ENCODE measurements around the gene TOM1L2.
A peak's percentile ranks its signal among the peaks of the same experiment; 100 is the strongest.

TOM1L2 gene

DNA sequence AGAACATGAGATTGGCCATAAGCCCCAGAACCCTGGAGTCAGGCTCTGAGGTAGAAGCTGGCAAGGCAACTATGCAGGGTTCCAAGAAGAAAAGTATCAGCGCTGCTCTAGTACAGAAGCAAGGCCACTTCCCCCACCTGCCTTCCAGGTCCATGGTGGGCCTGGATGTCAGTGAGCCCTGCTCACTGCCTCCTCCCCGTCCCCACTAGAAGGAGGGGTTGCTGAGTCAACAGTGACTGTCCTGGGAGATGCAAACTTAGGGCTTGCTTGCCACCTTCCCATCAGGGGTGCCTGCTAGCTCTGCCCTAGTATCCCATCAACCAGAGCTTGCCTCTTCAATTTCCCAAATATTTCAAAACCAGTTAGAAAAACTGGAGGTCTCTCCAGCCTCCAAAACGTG, 105.8 kb downstream of the TOM1L2 start:
- Histone ChIP-seq H3F3A (ENCODE audit: control insufficient read depth, insufficient read depth) (no peaks in the 10 kb centered on the region), H3K4me1 (ENCODE audit: control insufficient read depth, low read length) (peaks cover 7% of the 10 kb centered on the region), H3K79me2 (ENCODE audit: control insufficient read depth, low read length) (no peaks in the 10 kb centered on the region), H3K27me3 (ENCODE audit: control insufficient read depth, low read length) (no peaks in the 10 kb centered on the region), H3K4me2 (ENCODE audit: low read length) (no peak overlapping the region), H3K4me3 (ENCODE audit: low read length) (no peak overlapping the region), H3K27ac (ENCODE audit: low read depth, low read length) (no peak overlapping the region), H3K36me3 (ENCODE audit: control insufficient read depth, low read length) (no peaks in the 10 kb centered on the region), H3K9me3 (ENCODE audit: control insufficient read depth, insufficient read depth, low read length) (no peaks in the 10 kb centered on the region), H4K20me1 (ENCODE audit: control insufficient read depth, insufficient read depth, low read depth, low read length) (no peaks in the 10 kb centered on the region), H3K9me2 (replicated peaks; ENCODE audit: control insufficient read depth, low read length) (no peaks in the 10 kb centered on the region)
- no peak for TF ChIP-seq EZH2phosphoT487 (IDR thresholded peaks at IDR 0.05; ENCODE audit: borderline replicate concordance, low read length)

DNA sequence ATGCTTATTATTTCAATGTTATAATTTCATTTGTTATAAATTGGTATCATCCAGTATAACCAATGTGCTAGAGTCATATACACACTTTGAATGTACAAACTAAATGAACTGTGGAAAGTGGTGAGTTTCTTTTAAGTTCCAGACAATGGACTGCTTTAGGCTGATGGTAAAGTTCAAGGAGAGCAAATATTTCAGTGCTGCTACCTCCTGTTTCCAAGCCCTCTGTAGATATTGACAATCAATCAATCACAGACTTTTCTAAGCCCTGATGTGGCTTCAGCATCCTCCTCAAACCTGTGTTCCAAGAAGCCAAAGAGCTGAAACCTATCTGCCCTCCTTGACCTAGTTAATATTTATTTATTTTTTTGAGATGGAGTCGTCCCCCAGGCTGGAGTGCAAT, 107.2 kb downstream of the TOM1L2 start:
- Histone ChIP-seq H3K4me3 (ENCODE audit: low read length) (no peak overlapping the region), H3K36me3 (ENCODE audit: control insufficient read depth, low read length) (no peaks in the 10 kb centered on the region), H3K4me2 (ENCODE audit: low read length) (no peak overlapping the region), H3K27ac (ENCODE audit: low read depth, low read length) (no peak overlapping the region), H4K20me1 (ENCODE audit: control insufficient read depth, insufficient read depth, low read depth, low read length) (no peaks in the 10 kb centered on the region), H3K4me1 (ENCODE audit: control insufficient read depth, low read length) (peaks cover 7% of the 10 kb centered on the region), H3K9me3 (ENCODE audit: control insufficient read depth, insufficient read depth, low read length) (no peaks in the 10 kb centered on the region), H3K27me3 (ENCODE audit: control insufficient read depth, low read length) (no peaks in the 10 kb centered on the region), H3K9me2 (replicated peaks; ENCODE audit: control insufficient read depth, low read length) (no peaks in the 10 kb centered on the region), H3F3A (ENCODE audit: control insufficient read depth, insufficient read depth) (no peaks in the 10 kb centered on the region), H3K79me2 (ENCODE audit: control insufficient read depth, low read length) (no peaks in the 10 kb centered on the region)
- no peak for TF ChIP-seq EZH2phosphoT487 (IDR thresholded peaks at IDR 0.05; ENCODE audit: borderline replicate concordance, low read length)
- TF ChIP-seq, protein P1, sequence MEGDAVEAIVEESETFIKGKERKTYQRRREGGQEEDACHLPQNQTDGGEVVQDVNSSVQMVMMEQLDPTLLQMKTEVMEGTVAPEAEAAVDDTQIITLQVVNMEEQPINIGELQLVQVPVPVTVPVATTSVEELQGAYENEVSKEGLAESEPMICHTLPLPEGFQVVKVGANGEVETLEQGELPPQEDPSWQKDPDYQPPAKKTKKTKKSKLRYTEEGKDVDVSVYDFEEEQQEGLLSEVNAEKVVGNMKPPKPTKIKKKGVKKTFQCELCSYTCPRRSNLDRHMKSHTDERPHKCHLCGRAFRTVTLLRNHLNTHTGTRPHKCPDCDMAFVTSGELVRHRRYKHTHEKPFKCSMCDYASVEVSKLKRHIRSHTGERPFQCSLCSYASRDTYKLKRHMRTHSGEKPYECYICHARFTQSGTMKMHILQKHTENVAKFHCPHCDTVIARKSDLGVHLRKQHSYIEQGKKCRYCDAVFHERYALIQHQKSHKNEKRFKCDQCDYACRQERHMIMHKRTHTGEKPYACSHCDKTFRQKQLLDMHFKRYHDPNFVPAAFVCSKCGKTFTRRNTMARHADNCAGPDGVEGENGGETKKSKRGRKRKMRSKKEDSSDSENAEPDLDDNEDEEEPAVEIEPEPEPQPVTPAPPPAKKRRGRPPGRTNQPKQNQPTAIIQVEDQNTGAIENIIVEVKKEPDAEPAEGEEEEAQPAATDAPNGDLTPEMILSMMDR (IDR thresholded peaks at IDR 0.05; ENCODE audit: low read depth, low read length, poor library complexity, severe bottlenecking) = no peak

DNA sequence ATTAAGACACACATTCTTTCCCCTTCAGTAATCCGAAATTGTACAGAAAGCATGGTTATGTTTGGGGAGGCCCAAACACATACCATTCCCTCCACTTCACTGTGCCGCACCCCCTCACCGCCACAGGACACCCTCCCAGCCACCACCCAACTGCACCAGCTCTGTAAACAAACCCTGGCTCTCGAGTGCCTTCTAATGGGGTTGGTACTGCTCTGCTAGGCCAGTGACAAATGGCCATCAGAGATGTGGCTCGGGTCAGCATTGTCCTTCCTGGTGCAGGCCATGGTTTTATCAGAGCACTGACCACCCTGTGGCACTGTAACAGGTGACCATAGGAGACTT, 111.5 kb downstream of the TOM1L2 start:
- no peak overlapping the region for H3K27ac ChIP-seq (ENCODE audit: low read depth, low read length)
- no peak overlapping the region for H3K4me2 ChIP-seq (ENCODE audit: low read length)
- no peaks in the 10 kb centered on the region for H3K36me3 ChIP-seq (ENCODE audit: control insufficient read depth, low read length)

DNA sequence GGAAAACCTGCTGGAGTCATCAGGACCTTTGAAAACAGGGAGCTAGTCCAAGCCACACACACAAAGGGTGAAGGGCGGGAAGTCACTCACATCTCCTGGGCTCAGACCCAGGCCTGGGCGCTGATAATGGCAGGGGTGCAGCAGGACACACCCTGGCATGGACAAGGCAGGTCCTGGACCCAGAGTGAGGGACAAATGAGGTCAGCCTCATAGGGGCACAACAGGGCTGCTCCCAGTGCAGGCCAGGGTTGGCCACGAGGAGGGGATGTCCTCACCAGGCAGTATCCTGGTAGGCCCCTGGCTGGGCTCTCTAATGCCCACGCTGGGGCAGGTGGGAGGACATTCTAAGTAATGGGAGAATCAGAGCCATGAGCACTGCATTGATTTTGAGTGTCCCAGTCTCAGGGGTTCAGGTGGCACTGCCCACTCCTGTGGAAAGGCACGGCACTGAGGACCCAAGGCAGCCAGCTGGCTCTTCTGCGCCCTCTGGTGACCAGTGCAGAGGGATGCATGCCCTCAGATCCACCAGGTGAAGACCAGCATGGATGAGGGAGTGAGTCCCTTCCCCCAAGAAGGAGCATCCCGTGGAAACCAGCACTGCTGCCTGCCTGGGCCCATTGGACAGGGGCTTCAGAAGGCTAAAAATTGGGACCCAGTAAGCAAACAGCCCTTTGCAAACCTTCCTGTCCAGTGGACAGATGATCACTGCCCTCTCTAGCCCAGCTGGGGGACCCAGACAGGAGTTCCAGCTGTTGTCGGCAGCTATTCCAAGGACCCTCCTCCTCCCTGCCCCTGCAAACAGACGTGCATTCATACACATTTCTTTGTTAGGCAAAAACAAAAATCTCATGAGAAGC, 112.1 kb downstream of the TOM1L2 start:
- no peaks in the 10 kb centered on the region for H3K79me2 ChIP-seq (ENCODE audit: control insufficient read depth, low read length)
- H4K20me1 ChIP-seq (ENCODE audit: control insufficient read depth, insufficient read depth, low read depth, low read length) = no peaks in the 10 kb centered on the region
- H3K9me2 ChIP-seq (replicated peaks; ENCODE audit: control insufficient read depth, low read length) = no peaks in the 10 kb centered on the region
- no peak overlapping the region for H3K4me2 ChIP-seq (ENCODE audit: low read length)
- H3K27me3 ChIP-seq (ENCODE audit: control insufficient read depth, low read length) = no peaks in the 10 kb centered on the region
- H3K36me3 ChIP-seq (ENCODE audit: control insufficient read depth, low read length) = no peaks in the 10 kb centered on the region
- no peaks in the 10 kb centered on the region for H3K9me3 ChIP-seq (ENCODE audit: control insufficient read depth, insufficient read depth, low read length)
- TF ChIP-seq, protein P1 (IDR thresholded peaks at IDR 0.05; ENCODE audit: low read depth, low read length, poor library complexity, severe bottlenecking) = peak; percentile 98
- TF ChIP-seq EZH2phosphoT487 (IDR thresholded peaks at IDR 0.05; ENCODE audit: borderline replicate concordance, low read length) = no peak
- no peaks in the 10 kb centered on the region for H3K4me1 ChIP-seq (ENCODE audit: control insufficient read depth, low read length)
- no peak overlapping the region for H3K27ac ChIP-seq (ENCODE audit: low read depth, low read length)
- H3F3A ChIP-seq (ENCODE audit: control insufficient read depth, insufficient read depth) = no peaks in the 10 kb centered on the region
- no peak overlapping the region for H3K4me3 ChIP-seq (ENCODE audit: low read length)

More for the DNA sequence above, 111.5 kb downstream of the TOM1L2 start:
- H3K4me3 ChIP-seq (ENCODE audit: low read length) = no peak overlapping the region
- no peaks in the 10 kb centered on the region for H3F3A ChIP-seq (ENCODE audit: control insufficient read depth, insufficient read depth)
- no peaks in the 10 kb centered on the region for H4K20me1 ChIP-seq (ENCODE audit: control insufficient read depth, insufficient read depth, low read depth, low read length)
- no peaks in the 10 kb centered on the region for H3K79me2 ChIP-seq (ENCODE audit: control insufficient read depth, low read length)
- no peaks in the 10 kb centered on the region for H3K4me1 ChIP-seq (ENCODE audit: control insufficient read depth, low read length)
- H3K9me2 ChIP-seq (replicated peaks; ENCODE audit: control insufficient read depth, low read length) = no peaks in the 10 kb centered on the region
- TF ChIP-seq, protein P1 (IDR thresholded peaks at IDR 0.05; ENCODE audit: low read depth, low read length, poor library complexity, severe bottlenecking) = no peak
- TF ChIP-seq EZH2phosphoT487 (IDR thresholded peaks at IDR 0.05; ENCODE audit: borderline replicate concordance, low read length) = no peak
- no peaks in the 10 kb centered on the region for H3K27me3 ChIP-seq (ENCODE audit: control insufficient read depth, low read length)
- H3K9me3 ChIP-seq (ENCODE audit: control insufficient read depth, insufficient read depth, low read length) = no peaks in the 10 kb centered on the region
